A549 (cell line): ENCODE data around the gene LAMB3. TPM values are rescaled to one million over a fixed set of nuclear protein-coding genes. Genes with fewer than 3 reads are reported as not detected.

Experiments
- ATAC-seq, 2 experiments: fragments of 200-7000 bp in 1 of 2; fragments of >200 bp in 1 of 2; cut with Nextera tagmentation in 1 of 2; cut with Tn5 transposase in 1 of 2; 3 replicates each; pipeline versions ENCODE4 v1.8.0 to v1.9.1; 2018 to 2020; ENCODE audit warnings: mild to moderate bottlenecking in 1 of 2, moderate library complexity in 1 of 2
- CTCF ChIA-PET: fragments of 300-600 bp; sonication (Branson Sonifier 250); formaldehyde crosslinking; extraction: SDS; loops from one replicate; lab custom pipeline; 2021; ENCODE audit warnings: antibody characterized with exemption, inconsistent platforms; lab: Yijun Ruan, JAX
- POLR2A ChIA-PET: fragments of 350-600 bp; formaldehyde crosslinking; extraction: SDS; loops from one replicate; lab custom pipeline; 2021; ENCODE audit warnings: antibody characterized with exemption, inconsistent platforms; lab: Yijun Ruan, JAX
- DNase-seq, 2 experiments: peaks; one replicate each; pipeline versions ENCODE4 v3.0.0 to v3.0.0-alpha.2; 2011 to 2016; ENCODE audit warnings: low read depth in 1 of 2, low spot score in 1 of 2
- FAIRE-seq: peaks from 2 replicates; lab custom pipeline; 2011; peaks lifted over from hg19 to GRCh38; lab: Jason Lieb, UNC
- H3K27ac ChIP-seq, 2 experiments: fragments of >200 bp; sonication (Bioruptor Twin); formaldehyde crosslinking; 3 replicates each; pipeline ENCODE4 v1.5.1; 2016 to 2017
- H3K4me1 ChIP-seq: fragments of >200 bp; sonication (Bioruptor Twin); formaldehyde crosslinking; 3 replicates; pipeline ENCODE4 v1.6.1; 2016
- H3K4me2 ChIP-seq: fragments of >200 bp; sonication (Bioruptor Twin); formaldehyde crosslinking; 3 replicates; pipeline ENCODE4 v1.6.1; 2016
- H3K4me3 ChIP-seq: fragments of >200 bp; sonication (Bioruptor Twin); formaldehyde crosslinking; 3 replicates; pipeline ENCODE4 v1.5.1; 2016
- H3K9me3 ChIP-seq: fragments of >200 bp; sonication (Bioruptor Twin); formaldehyde crosslinking; 3 replicates; pipeline ENCODE4 v1.6.1; 2016
- CBX2 ChIP-seq: fragments of 200-600 bp; sonication (generic); IDR thresholded peaks from 2 replicates; pipeline ENCODE4 v1.6.1; 2016; ENCODE audit warnings: low read depth, mild to moderate bottlenecking, borderline replicate concordance
- CHD4 ChIP-seq: fragments of 200-600 bp; sonication (generic); IDR thresholded peaks from 2 replicates; pipeline ENCODE4 v1.6.1; 2016; ENCODE audit warnings: antibody characterized with exemption, mild to moderate bottlenecking, borderline replicate concordance
- EHMT2 ChIP-seq: fragments of 200-600 bp; sonication (generic); IDR thresholded peaks from 2 replicates; pipeline ENCODE4 v1.6.1; 2016; ENCODE audit warnings: antibody characterized with exemption, low read depth, mild to moderate bottlenecking, moderate library complexity
- ESRRA ChIP-seq: fragments of 150-350 bp; IDR thresholded peaks from 2 replicates; pipeline ENCODE4 v1.6.1; 2014; ENCODE audit warnings: mild to moderate bottlenecking, low read length, borderline replicate concordance
- FOSB ChIP-seq: fragments of 250-450 bp; sonication (Bioruptor Pico); IDR thresholded peaks from 2 replicates; pipeline ENCODE4 v1.5.0; 2020; ENCODE audit warnings: mild to moderate bottlenecking, moderate library complexity
- FOSL2 ChIP-seq, 2 experiments: fragments of 450-650 bp in 1 of 2; fragments of >200 bp in 1 of 2; sonication (Bioruptor Twin) in 1 of 2; formaldehyde crosslinking; IDR thresholded peaks; 2 replicates each; pipeline versions ENCODE4 v1.5.0 to v1.6.1; 2016 to 2020; ENCODE audit warnings: mild to moderate bottlenecking in 1 of 2, moderate library complexity in 1 of 2
- FOXS1 ChIP-seq: fragments of 250-450 bp; sonication (Bioruptor Pico); IDR thresholded peaks from 2 replicates; pipeline ENCODE4 v1.5.0; 2020; ENCODE audit warnings: mild to moderate bottlenecking, moderate library complexity
- GATA3 ChIP-seq: IDR thresholded peaks from 2 replicates; pipeline ENCODE4 v1.6.1; 2012; ENCODE audit warnings: borderline replicate concordance
- HDAC2 ChIP-seq: fragments of 200-600 bp; sonication (generic); IDR thresholded peaks from 2 replicates; pipeline ENCODE4 v1.6.1; 2016
- HEYL ChIP-seq: fragments of 250-450 bp; sonication (Bioruptor Pico); IDR thresholded peaks from 2 replicates; pipeline ENCODE4 v1.8.0; 2021; ENCODE audit warnings: mild to moderate bottlenecking, moderate library complexity
- HOXB13 ChIP-seq: fragments of 250-450 bp; sonication (Bioruptor Pico); IDR thresholded peaks from 2 replicates; pipeline ENCODE4 v1.5.0; 2020; ENCODE audit warnings: low read depth, mild to moderate bottlenecking, moderate library complexity
- HOXB5 ChIP-seq: fragments of 250-450 bp; sonication (Bioruptor Pico); IDR thresholded peaks from 2 replicates; pipeline ENCODE4 v1.5.0; 2020; ENCODE audit warnings: mild to moderate bottlenecking, moderate library complexity
- KDM1A ChIP-seq: fragments of 200-600 bp; sonication (generic); IDR thresholded peaks from 2 replicates; pipeline ENCODE4 v1.6.1; 2016; ENCODE audit warnings: low read depth, mild to moderate bottlenecking
- KDM5A ChIP-seq: fragments of 200-600 bp; sonication (generic); IDR thresholded peaks from 2 replicates; pipeline ENCODE4 v1.6.1; 2016; ENCODE audit warnings: antibody characterized with exemption, mild to moderate bottlenecking
- MAZ ChIP-seq: fragments of 150-350 bp; IDR thresholded peaks from 2 replicates; pipeline ENCODE4 v1.6.1; 2014; ENCODE audit warnings: antibody characterized with exemption, low read depth, low read length, borderline replicate concordance
- POLR2A ChIP-seq: IDR thresholded peaks from 2 replicates; pipeline ENCODE4 v1.6.1; 2012; ENCODE audit warnings: mild to moderate bottlenecking, low read length
- TFCP2L1 ChIP-seq: fragments of 250-450 bp; sonication (Bioruptor Pico); IDR thresholded peaks from 2 replicates; pipeline ENCODE4 v1.5.0; 2021; ENCODE audit warnings: mild to moderate bottlenecking
- TP53 ChIP-seq: fragments of 250-450 bp; sonication (Bioruptor Pico); IDR thresholded peaks from 2 replicates; pipeline ENCODE4 v1.5.0; 2021; ENCODE audit warnings: mild to moderate bottlenecking, moderate library complexity
- ZSCAN20 ChIP-seq: fragments of 250-450 bp; sonication (Bioruptor Pico); IDR thresholded peaks from 2 replicates; pipeline ENCODE4 v1.8.0; 2022; ENCODE audit warnings: mild to moderate bottlenecking, moderate library complexity
- WGBS: methylation state at CpG from one replicate; pipeline ENCODE4 v1.1.6; 2017; ENCODE audit errors: missing lambda C conversion rate; 5-methylcytosine and 5-hydroxymethylcytosine counted together
- polyA plus RNA-seq, 4 experiments: library from polyadenylated mRNA; depleted of rRNA in 3 of 4; stranded (reverse); fragments of >200 nt; fragmentation: RNase III in 1 of 4; extraction: RNeasy Plus Mini Kit Qiagen cat#74134 plus additional on column Dnase treatment in 1 of 4; gene quantifications; 2 replicates in 3 of 4; 3 replicates in 1 of 4; pipeline ENCODE4 v1.2.3, GENCODE V29; 2011 to 2017
- TF ChIP-seq, protein P1 (sequence below): fragments of >200 bp; sonication (Bioruptor Twin); formaldehyde crosslinking; IDR thresholded peaks from 3 replicates; pipeline ENCODE4 v1.5.1; 2016
- TF ChIP-seq, protein P2 (sequence below): fragments of 250-450 bp; sonication (Bioruptor Pico); IDR thresholded peaks from 2 replicates; pipeline ENCODE4 v1.5.0; 2020; ENCODE audit warnings: low read depth, mild to moderate bottlenecking, moderate library complexity
- TF ChIP-seq, protein P3 (sequence below): IDR thresholded peaks from 2 replicates; pipeline ENCODE4 v1.6.1; 2012; ENCODE audit warnings: low read depth, borderline replicate concordance

LAMB3 gene
- polyA plus RNA-seq, 2 of the 4 experiments (the other 2 are of a cell fraction), result 7.3 to 9.1 TPM

DNA sequence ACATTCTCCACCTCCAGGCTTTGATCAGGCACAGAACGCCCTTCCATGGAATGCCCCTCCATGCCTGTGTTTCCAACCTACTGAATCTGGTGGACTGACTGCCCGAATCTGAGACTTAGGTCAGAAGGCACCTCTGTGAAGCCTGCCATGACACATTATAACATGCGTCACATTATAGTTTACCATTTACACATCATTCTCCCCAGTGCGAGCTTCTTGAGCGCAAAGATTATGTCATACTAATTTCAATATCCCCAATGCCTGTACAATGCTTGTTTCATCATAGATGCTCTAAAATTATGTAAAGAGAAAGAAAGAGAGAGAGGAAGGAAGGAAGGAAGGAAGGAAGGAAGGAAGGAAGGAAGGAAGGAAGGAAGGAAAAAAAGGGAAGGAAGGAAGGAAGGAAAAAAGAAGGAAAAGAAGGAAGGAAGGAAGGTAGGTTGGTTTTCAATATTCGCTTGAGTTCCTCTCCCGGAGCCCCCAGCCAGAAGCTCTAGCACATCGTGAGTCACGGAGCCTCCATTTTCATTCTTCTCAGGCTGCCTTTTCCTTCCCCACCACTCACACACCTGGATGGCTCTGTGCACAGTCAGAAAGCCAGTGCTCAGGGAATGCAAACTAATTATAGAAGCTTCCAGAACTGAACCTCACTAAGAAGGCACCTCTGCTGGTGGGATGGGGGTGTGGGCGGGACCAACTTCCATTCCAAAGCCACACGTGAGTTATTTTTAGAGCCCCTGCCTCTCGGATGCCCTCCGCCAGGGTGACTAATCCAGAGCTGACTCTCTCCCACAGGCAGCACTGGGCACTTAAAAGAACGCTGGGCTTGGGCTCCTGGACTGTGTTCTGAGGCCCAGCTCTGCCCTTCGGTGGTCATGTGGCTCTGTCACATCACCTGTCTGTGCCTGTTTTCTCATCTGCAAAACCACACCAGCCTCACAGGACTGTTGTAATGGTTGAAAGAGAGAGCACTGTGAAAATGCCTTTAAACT lies 27.4 kb downstream of the LAMB3 start (continued):
- TF ChIP-seq, protein P1, sequence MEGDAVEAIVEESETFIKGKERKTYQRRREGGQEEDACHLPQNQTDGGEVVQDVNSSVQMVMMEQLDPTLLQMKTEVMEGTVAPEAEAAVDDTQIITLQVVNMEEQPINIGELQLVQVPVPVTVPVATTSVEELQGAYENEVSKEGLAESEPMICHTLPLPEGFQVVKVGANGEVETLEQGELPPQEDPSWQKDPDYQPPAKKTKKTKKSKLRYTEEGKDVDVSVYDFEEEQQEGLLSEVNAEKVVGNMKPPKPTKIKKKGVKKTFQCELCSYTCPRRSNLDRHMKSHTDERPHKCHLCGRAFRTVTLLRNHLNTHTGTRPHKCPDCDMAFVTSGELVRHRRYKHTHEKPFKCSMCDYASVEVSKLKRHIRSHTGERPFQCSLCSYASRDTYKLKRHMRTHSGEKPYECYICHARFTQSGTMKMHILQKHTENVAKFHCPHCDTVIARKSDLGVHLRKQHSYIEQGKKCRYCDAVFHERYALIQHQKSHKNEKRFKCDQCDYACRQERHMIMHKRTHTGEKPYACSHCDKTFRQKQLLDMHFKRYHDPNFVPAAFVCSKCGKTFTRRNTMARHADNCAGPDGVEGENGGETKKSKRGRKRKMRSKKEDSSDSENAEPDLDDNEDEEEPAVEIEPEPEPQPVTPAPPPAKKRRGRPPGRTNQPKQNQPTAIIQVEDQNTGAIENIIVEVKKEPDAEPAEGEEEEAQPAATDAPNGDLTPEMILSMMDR, result no peak
- TF ChIP-seq POLR2A, result no peak

DNA sequence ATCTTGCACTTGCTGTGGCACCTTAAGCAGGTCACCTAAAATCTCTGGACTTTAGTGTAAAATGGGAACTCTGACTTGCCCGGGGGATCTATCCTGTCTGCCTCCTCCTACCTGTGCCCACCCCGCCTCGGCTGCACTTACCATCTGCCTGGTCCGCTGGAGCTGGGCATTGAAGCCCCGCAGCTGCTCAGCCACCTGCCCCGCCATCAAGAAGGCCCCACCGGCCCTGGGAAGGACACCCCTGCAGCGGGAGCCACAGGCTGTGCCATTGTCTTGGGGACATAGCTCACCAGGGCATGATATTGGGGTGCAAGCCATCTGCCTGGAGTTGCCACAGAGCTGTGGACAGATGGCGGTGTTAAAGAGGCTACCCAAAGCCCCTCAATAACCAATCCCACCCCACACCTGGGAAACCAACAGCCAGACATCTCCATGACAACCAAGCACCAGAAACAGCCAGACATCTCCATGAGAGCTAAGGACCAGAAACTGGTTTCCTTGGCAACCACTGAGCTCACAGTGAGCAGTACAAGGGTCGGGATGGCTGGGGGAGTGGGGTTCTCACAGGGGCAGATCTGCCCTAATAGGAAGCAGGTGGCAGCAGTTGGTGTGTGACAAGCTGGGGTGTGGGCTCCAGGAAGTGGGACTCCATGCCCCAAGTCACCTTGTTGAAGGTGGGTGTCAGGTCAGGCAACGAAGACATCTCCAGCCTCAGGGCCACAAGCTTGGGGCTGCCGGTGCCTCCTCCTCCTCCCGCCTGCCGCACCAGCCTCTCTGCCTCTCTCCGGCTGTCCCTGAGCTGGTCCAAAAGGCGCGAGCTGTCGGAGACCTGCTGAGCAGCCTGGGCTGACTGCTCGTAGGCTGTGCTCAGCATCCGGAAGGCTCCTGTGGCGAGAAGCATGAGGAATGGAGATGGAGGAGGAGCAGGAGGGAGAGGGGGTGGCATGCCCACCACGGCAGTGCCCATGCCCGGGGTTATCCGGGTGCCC lies 29.1 kb downstream of the LAMB3 start:
- ChIA-PET POLR2A (no interaction called here), CTCF (interaction anchor here (0.6 to 2.9 kb wide), 12 partner anchors 12 to 125 kb away, joined by 3 to 11 read pairs (median 4); no protein-coding TSS in a partner anchor)
- H3K4me2 ChIP-seq, result no peak overlapping the region
- ATAC-seq (no peak), DNase-seq (no peak), FAIRE-seq (no peak)
- 79% methylated on average over 20 of the region's 24 CpGs for WGBS
- no peak overlapping the region for H3K4me3 ChIP-seq
- H3K9me3 ChIP-seq, result no peaks in the 10 kb centered on the region
- no peaks in the 10 kb centered on the region for H3K4me1 ChIP-seq
- H3K27ac ChIP-seq, result no peak overlapping the region
- TF ChIP-seq FOXS1 (CRISPR knock-in tag), result no peak
- no peak for TF ChIP-seq EHMT2
- TF ChIP-seq, protein P2, sequence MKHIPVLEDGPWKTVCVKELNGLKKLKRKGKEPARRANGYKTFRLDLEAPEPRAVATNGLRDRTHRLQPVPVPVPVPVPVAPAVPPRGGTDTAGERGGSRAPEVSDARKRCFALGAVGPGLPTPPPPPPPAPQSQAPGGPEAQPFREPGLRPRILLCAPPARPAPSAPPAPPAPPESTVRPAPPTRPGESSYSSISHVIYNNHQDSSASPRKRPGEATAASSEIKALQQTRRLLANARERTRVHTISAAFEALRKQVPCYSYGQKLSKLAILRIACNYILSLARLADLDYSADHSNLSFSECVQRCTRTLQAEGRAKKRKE (CRISPR knock-in tag), result no peak
- TF ChIP-seq CHD4, result no peak
- no peak for TF ChIP-seq HOXB13 (CRISPR knock-in tag)
- TF ChIP-seq HDAC2, result no peak
- TF ChIP-seq TFCP2L1 (CRISPR knock-in tag), result no peak
- no peak for TF ChIP-seq KDM5A
- no peak for TF ChIP-seq HEYL (CRISPR knock-in tag)
- TF ChIP-seq HOXB5 (CRISPR knock-in tag), result no peak
- no peak for TF ChIP-seq FOSL2 (IDR thresholded peaks at IDR 0.05)
- TF ChIP-seq FOSL2 (CRISPR knock-in tag; IDR thresholded peaks at IDR 0.05), result no peak
- TF ChIP-seq, protein P3, sequence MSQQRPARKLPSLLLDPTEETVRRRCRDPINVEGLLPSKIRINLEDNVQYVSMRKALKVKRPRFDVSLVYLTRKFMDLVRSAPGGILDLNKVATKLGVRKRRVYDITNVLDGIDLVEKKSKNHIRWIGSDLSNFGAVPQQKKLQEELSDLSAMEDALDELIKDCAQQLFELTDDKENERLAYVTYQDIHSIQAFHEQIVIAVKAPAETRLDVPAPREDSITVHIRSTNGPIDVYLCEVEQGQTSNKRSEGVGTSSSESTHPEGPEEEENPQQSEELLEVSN, result no peak
- no peak for TF ChIP-seq FOSB (CRISPR knock-in tag)
- no peak for TF ChIP-seq ZSCAN20
- TF ChIP-seq CBX2, result no peak
- TF ChIP-seq GATA3, result no peak
- TF ChIP-seq MAZ, result no peak
- no peak for TF ChIP-seq KDM1A
- no peak for TF ChIP-seq TP53 (CRISPR knock-in tag)
- TF ChIP-seq ESRRA, result no peak
